ENCODE measurements around the gene UNC13B. TPM values are rescaled to one million over a fixed set of nuclear protein-coding genes. Genes with fewer than 3 reads are reported as not detected.

Gene UNC13B
- total and polyA plus RNA-seq, 2 of the 13 experiments (the other 11 are each of a cell fraction or from before 2014, with no cell fraction given), result 14.0 to 18.3 TPM

DNA sequence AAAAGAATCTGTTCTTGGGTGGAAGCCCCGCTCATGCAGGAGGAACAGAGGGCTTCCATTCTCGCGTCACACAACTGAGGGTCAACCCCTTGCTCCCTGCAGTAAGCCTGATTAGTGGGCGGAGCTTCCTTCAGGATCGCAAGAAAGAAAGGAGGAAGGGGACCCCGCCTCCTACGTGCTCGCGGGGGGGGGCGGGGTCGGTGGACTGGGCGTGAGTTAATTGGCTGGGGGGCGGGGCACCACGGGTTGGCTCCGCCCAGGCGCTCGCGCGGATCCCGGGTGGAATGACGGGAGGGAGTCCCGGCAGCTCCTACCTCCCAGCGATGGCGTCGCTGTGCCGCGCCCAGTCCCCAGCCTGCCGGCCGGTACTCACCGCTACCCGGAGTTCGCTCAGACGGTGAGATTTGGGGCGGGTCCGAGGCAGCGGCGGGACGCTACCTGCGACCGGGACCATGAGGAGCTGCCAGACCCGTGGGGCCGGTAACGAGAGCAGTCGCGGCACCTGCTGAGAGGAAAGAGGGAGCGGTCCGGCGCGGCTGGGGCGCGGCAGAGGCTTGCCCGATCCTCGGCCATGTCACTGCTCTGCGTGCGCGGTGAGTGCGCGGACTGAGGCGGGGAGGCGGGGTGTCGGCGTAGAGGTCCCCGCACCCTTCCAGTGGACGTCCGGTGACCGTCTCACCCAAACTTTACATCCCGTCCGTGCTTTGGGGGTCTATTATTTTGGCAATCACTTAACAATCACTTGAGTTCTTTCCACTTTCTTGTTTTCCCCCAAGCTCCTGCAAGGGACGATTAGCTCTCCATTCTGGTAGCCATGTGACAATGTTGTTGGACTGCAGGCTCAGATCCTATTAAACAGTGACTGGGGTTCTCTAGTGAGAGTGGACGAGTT, at the start of gene UNC13B (continued):
- TF ChIP-seq, protein P1, sequence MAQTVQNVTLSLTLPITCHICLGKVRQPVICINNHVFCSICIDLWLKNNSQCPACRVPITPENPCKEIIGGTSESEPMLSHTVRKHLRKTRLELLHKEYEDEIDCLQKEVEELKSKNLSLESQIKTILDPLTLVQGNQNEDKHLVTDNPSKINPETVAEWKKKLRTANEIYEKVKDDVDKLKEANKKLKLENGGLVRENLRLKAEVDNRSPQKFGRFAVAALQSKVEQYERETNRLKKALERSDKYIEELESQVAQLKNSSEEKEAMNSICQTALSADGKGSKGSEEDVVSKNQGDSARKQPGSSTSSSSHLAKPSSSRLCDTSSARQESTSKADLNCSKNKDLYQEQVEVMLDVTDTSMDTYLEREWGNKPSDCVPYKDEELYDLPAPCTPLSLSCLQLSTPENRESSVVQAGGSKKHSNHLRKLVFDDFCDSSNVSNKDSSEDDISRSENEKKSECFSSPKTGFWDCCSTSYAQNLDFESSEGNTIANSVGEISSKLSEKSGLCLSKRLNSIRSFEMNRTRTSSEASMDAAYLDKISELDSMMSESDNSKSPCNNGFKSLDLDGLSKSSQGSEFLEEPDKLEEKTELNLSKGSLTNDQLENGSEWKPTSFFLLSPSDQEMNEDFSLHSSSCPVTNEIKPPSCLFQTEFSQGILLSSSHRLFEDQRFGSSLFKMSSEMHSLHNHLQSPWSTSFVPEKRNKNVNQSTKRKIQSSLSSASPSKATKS (CRISPR knock-in tag; IDR thresholded peaks at IDR 0.05), result 0 out of 2 replicates have a peak, but pooled peaks have one; percentile 65
- TF ChIP-seq ZFX (CRISPR knock-in tag; IDR thresholded peaks at IDR 0.05; ENCODE audit: low read depth) (peak; percentile 70), ZNF674 (CRISPR knock-in tag; IDR thresholded peaks at IDR 0.05; ENCODE audit: low read depth) (0 out of 2 replicates have a peak, but pooled peaks have one; percentile 43), SP5 (CRISPR knock-in tag; IDR thresholded peaks at IDR 0.05; ENCODE audit: borderline replicate concordance, low read depth) (peak; percentile 71; the same call in 1 of the 2 replicates), NR2F2 (IDR thresholded peaks at IDR 0.05; ENCODE audit: borderline replicate concordance, low read depth) (no peak), PHF20 (CRISPR knock-in tag; IDR thresholded peaks at IDR 0.05) (peak; percentile 49; the same call in 1 of the 2 replicates), ZMYM4 (CRISPR knock-in tag; IDR thresholded peaks at IDR 0.05) (peak; percentile 92), PAX8 (CRISPR knock-in tag; IDR thresholded peaks at IDR 0.05; ENCODE audit: borderline replicate concordance) (no peak), NFE2L2 (IDR thresholded peaks at IDR 0.05; ENCODE audit: low read length) (no peak), RBFOX2 (IDR thresholded peaks at IDR 0.05; ENCODE audit: low read depth, low read length) (peak; percentile 92), TAF1 (CRISPR knock-in tag; IDR thresholded peaks at IDR 0.05) (peak; percentile 98), ZNF160 (CRISPR knock-in tag; IDR thresholded peaks at IDR 0.05) (no peak)
- TF ChIP-seq, protein P2, sequence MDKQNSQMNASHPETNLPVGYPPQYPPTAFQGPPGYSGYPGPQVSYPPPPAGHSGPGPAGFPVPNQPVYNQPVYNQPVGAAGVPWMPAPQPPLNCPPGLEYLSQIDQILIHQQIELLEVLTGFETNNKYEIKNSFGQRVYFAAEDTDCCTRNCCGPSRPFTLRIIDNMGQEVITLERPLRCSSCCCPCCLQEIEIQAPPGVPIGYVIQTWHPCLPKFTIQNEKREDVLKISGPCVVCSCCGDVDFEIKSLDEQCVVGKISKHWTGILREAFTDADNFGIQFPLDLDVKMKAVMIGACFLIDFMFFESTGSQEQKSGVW (CRISPR knock-in tag; IDR thresholded peaks at IDR 0.05; ENCODE audit: borderline replicate concordance), result no peak
- TF ChIP-seq, protein P3, sequence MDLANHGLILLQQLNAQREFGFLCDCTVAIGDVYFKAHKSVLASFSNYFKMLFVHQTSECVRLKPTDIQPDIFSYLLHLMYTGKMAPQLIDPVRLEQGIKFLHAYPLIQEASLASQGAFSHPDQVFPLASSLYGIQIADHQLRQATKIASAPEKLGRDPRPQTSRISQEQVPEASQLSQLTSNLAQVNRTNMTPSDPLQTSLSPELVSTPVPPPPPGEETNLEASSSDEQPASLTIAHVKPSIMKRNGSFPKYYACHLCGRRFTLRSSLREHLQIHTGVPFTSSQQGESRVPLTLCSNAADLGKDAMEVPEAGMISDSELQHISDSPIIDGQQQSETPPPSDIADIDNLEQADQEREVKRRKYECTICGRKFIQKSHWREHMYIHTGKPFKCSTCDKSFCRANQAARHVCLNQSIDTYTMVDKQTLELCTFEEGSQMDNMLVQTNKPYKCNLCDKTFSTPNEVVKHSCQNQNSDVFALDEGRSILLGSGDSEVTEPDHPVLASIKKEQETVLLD (CRISPR knock-in tag; IDR thresholded peaks at IDR 0.05; ENCODE audit: low read depth), result peak; percentile 1; the same call in 1 of the 2 replicates
- TF ChIP-seq, protein P4, sequence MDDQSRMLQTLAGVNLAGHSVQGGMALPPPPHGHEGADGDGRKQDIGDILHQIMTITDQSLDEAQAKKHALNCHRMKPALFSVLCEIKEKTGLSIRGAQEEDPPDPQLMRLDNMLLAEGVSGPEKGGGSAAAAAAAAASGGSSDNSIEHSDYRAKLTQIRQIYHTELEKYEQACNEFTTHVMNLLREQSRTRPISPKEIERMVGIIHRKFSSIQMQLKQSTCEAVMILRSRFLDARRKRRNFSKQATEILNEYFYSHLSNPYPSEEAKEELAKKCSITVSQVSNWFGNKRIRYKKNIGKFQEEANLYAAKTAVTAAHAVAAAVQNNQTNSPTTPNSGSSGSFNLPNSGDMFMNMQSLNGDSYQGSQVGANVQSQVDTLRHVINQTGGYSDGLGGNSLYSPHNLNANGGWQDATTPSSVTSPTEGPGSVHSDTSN (CRISPR knock-in tag; IDR thresholded peaks at IDR 0.05; ENCODE audit: borderline replicate concordance), result no peak
- TF ChIP-seq, protein P5, sequence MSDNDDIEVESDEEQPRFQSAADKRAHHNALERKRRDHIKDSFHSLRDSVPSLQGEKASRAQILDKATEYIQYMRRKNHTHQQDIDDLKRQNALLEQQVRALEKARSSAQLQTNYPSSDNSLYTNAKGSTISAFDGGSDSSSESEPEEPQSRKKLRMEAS (IDR thresholded peaks at IDR 0.05), result peak; percentile 76
- TF ChIP-seq, protein P6, sequence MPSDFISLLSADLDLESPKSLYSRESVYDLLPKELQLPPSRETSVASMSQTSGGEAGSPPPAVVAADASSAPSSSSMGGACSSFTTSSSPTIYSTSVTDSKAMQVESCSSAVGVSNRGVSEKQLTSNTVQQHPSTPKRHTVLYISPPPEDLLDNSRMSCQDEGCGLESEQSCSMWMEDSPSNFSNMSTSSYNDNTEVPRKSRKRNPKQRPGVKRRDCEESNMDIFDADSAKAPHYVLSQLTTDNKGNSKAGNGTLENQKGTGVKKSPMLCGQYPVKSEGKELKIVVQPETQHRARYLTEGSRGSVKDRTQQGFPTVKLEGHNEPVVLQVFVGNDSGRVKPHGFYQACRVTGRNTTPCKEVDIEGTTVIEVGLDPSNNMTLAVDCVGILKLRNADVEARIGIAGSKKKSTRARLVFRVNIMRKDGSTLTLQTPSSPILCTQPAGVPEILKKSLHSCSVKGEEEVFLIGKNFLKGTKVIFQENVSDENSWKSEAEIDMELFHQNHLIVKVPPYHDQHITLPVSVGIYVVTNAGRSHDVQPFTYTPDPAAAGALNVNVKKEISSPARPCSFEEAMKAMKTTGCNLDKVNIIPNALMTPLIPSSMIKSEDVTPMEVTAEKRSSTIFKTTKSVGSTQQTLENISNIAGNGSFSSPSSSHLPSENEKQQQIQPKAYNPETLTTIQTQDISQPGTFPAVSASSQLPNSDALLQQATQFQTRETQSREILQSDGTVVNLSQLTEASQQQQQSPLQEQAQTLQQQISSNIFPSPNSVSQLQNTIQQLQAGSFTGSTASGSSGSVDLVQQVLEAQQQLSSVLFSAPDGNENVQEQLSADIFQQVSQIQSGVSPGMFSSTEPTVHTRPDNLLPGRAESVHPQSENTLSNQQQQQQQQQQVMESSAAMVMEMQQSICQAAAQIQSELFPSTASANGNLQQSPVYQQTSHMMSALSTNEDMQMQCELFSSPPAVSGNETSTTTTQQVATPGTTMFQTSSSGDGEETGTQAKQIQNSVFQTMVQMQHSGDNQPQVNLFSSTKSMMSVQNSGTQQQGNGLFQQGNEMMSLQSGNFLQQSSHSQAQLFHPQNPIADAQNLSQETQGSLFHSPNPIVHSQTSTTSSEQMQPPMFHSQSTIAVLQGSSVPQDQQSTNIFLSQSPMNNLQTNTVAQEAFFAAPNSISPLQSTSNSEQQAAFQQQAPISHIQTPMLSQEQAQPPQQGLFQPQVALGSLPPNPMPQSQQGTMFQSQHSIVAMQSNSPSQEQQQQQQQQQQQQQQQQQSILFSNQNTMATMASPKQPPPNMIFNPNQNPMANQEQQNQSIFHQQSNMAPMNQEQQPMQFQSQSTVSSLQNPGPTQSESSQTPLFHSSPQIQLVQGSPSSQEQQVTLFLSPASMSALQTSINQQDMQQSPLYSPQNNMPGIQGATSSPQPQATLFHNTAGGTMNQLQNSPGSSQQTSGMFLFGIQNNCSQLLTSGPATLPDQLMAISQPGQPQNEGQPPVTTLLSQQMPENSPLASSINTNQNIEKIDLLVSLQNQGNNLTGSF (CRISPR knock-in tag; IDR thresholded peaks at IDR 0.05), result peak; percentile 42; the same call in 1 of the 2 replicates
